ENCODE measurements around the gene POLE2.
A peak's percentile ranks its signal among the peaks of the same experiment; 100 is the strongest.
"Not testable (repeated sequence)": the region's sequence is repeated elsewhere in the genome, so short reads cannot be mapped to it uniquely, and the experiment has no call there.

POLE2 gene

GRCh38 chr14:49619273-49619672, 68.7 kb downstream of the POLE2 start:
- DNase-seq (ENCODE audit: low spot score): not testable (repeated sequence)

- DNase-seq (ENCODE audit: low spot score): no peak
Measured at GRCh38 chr14:49617852-49618519, 70.0 kb downstream of the POLE2 start.

- no peak for DNase-seq (ENCODE audit: low spot score)
Measured at GRCh38 chr14:49615776-49616175, 72.2 kb downstream of the POLE2 start.

- no peak for DNase-seq (ENCODE audit: low spot score)
Measured at GRCh38 chr14:49614196-49614595, 73.8 kb downstream of the POLE2 start.

GRCh38 chr14:49612671-49613070, 75.3 kb downstream of the POLE2 start:
- no peak for DNase-seq (ENCODE audit: low spot score)

GRCh38 chr14:49612251-49612650, 75.8 kb downstream of the POLE2 start:
- no peak for DNase-seq (ENCODE audit: low spot score)

GRCh38 chr14:49607583-49607982, 80.4 kb downstream of the POLE2 start:
- no peak for DNase-seq (ENCODE audit: low spot score)

- peak; percentile 88 for DNase-seq (ENCODE audit: low spot score)
Measured at GRCh38 chr14:49598485-49599300, 89.3 kb downstream of the POLE2 start, which contains the start of gene LRR1. LRR1 (plus strand) TSS chr14:49598940; CDS start chr14:49599021, 81 bp downstream.

- DNase-seq (ENCODE audit: low spot score): no peak
Measured at GRCh38 chr14:49598189-49598484, 89.9 kb downstream of the POLE2 start.

- no peak for DNase-seq (ENCODE audit: low spot score)
Measured at GRCh38 chr14:49594347-49595091, 93.5 kb downstream of the POLE2 start.

All from activated CD4-positive, alpha-beta T cell treated with anti-CD3 and anti-CD28 coated beads, Interleukin-2, Interleukin-4, amounts not matched to agents 100 ng/mL and 50 ng/mL, durations not matched to agents 16 hours and 8 hours (primary cell).